BE2C (cell line): Measurements from ENCODE around the gene SLC12A6.

Experiments
- DNase-seq: peaks from one replicate; pipeline ENCODE4 v3.0.0-alpha.2; 2020
- H3K27me3 ChIP-seq: fragments of 250-450 bp; sonication (Bioruptor Pico); 2 replicates; pipeline ENCODE4 v1.5.1; 2020; ENCODE audit warnings: mild to moderate bottlenecking
- H3K36me3 ChIP-seq: fragments of 250-450 bp; sonication (Bioruptor Pico); 2 replicates; pipeline ENCODE4 v1.5.1; 2020; ENCODE audit warnings: mild to moderate bottlenecking
- H3K4me1 ChIP-seq: fragments of 250-450 bp; sonication (Bioruptor Pico); 2 replicates; pipeline ENCODE4 v1.5.1; 2020
- H3K4me3 ChIP-seq: 2 replicates; pipeline ENCODE4 v1.5.1; 2011; ENCODE audit warnings: low read depth, low read length
- H3K9me3 ChIP-seq: fragments of 250-450 bp; sonication (Bioruptor Pico); 2 replicates; pipeline ENCODE4 v1.5.1; 2020
- CTCF ChIP-seq: IDR thresholded peaks from 2 replicates; pipeline ENCODE4 v1.5.1; 2012; ENCODE audit warnings: mild to moderate bottlenecking, low read depth, low read length

The SLC12A6 gene

DNA sequence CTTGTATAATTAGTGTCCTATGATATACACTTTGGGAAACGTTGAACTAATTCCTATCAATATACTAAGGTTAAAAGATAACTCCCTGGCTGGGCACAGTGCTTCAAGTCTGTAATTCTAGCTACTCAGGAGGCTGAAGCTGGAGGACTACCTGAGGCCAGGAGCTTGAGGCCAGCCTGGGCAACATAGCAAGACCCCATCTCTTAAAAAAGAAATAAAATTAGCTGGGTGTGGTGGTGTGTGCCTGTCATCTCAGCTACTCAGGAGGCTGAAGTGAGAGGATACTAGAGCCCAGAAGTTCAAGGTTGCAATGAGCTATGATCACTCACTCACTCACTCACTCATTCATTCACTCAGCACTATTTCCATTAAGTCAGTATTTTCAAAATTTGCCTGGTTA, 55.2 kb downstream of the SLC12A6 start:
- DNase-seq: no peak
- no peak for TF ChIP-seq CTCF
- H3K4me3 ChIP-seq: no peak overlapping the region
- H3K9me3 ChIP-seq: no peaks in the 10 kb centered on the region
- H3K4me1 ChIP-seq: no peaks in the 10 kb centered on the region
- H3K36me3 ChIP-seq: no peaks in the 10 kb centered on the region
- no peaks in the 10 kb centered on the region for H3K27me3 ChIP-seq

- no peak overlapping the region for H3K4me3 ChIP-seq
- no peaks in the 10 kb centered on the region for H3K4me1 ChIP-seq
- H3K9me3 ChIP-seq: no peaks in the 10 kb centered on the region
- H3K36me3 ChIP-seq: no peaks in the 10 kb centered on the region
- no peak for DNase-seq
- no peak for TF ChIP-seq CTCF
- no peaks in the 10 kb centered on the region for H3K27me3 ChIP-seq
Measured at GRCh38 chr15:34280193-34280592, 57.4 kb downstream of the SLC12A6 start.

DNA sequence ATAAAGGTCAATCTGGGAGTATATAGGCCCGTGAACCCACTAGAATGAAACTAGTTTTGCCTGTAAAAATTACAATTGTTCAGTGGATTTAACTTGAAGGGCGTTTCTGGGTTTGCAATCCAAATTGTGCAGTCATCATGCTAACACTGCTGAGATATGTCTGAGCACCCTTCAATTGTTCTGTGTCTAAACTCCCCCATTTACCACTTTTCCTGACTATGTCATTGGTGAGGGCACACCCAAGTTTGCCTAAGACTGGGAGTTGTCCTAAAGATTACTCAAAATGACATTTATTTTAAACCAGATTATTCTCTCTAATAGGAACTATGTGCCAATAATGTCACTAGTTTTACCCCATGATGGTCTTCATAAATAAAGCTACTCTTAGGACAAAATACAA, 58.2 kb downstream of the SLC12A6 start:
- no peak for DNase-seq
- Histone ChIP-seq H3K9me3 (no peaks in the 10 kb centered on the region), H3K36me3 (no peaks in the 10 kb centered on the region), H3K4me1 (no peaks in the 10 kb centered on the region), H3K27me3 (no peaks in the 10 kb centered on the region), H3K4me3 (no peak overlapping the region)
- no peak for TF ChIP-seq CTCF

DNA sequence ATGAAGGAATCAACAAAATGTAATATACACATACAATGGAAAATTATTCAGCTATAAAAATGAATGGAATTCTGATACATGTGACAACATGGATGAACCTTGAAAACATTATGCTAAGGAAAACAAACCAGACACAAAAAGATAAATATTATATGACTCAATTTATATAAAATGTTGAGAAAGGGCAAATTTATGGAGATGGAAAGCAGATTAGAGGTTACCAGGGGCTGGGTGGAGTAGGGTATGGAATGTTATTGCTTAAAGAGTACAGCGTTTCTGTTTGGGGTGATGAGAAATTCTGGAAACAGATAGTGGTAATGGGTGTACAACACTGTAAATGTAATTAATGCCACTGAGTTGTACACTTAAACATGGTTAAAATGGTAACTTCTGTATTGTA, 61.9 kb downstream of the SLC12A6 start:
- Histone ChIP-seq H3K4me1 (no peaks in the 10 kb centered on the region), H3K36me3 (no peaks in the 10 kb centered on the region), H3K9me3 (no peaks in the 10 kb centered on the region), H3K4me3 (no peak overlapping the region), H3K27me3 (no peaks in the 10 kb centered on the region)
- DNase-seq: no peak
- no peak for TF ChIP-seq CTCF

DNA sequence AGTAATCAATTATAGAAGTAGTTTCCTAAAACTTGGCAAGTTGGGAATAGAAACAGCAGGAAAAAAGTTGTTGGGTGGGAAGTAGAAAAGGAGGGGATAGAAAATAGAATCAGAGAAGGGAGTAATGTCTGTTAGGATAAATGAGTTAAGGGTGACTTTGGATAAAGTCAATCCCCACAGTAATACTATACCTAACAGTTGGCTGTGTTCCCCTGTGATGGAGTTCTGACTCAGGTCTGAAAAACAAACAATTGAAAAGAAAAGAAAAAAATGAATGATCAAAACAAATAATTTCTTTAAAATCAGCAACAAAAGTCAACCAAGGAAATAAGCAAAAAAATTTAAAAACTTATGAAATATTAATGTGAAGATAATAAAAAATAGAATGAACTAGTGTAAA, 62.4 kb downstream of the SLC12A6 start:
- no peak for DNase-seq
- H3K9me3 ChIP-seq: no peaks in the 10 kb centered on the region
- no peaks in the 10 kb centered on the region for H3K4me1 ChIP-seq
- no peaks in the 10 kb centered on the region for H3K27me3 ChIP-seq
- H3K4me3 ChIP-seq: no peak overlapping the region
- TF ChIP-seq CTCF: no peak
- no peaks in the 10 kb centered on the region for H3K36me3 ChIP-seq

DNA sequence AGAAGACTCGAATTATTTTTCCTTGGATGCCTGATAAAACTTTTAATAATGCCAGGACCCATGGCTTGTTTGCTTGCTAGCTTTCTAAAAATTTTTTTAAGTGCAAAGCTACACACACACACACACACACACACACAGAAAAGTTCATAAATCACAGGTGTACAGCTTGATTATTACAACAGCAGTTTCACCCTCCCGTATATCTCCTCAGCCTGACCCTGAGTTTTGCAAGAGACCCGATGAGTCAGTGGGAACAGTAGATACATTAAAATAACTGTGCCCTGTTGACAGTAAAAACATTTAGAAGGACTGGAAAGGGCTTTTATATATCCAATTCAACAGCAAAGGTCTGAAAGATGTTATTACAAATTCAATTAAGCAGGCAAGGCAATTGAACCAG, 66.1 kb downstream of the SLC12A6 start:
- Histone ChIP-seq H3K27me3 (no peaks in the 10 kb centered on the region), H3K9me3 (no peaks in the 10 kb centered on the region), H3K4me1 (no peaks in the 10 kb centered on the region), H3K4me3 (no peak overlapping the region), H3K36me3 (no peaks in the 10 kb centered on the region)
- no peak for TF ChIP-seq CTCF
- no peak for DNase-seq
